Cardiac muscle cell (in vitro differentiated cells and primary cell): ENCODE measurements around the gene PLEKHH3. TPM values are rescaled to one million over a fixed set of nuclear protein-coding genes. Genes with fewer than 3 reads are reported as not detected.
A peak's percentile ranks its signal among the peaks of the same experiment; 100 is the strongest.

Source experiments
- DNase-seq, 2 donors: peaks; one replicate each; pipeline versions ENCODE4 v3.0.0 to v3.0.0-alpha.2; 2010 to 2017; ENCODE audit warnings: low read depth in 1 of 2, low spot score in 1 of 2
- H3K27ac ChIP-seq: fragments of 200-600 bp; sonication (generic); 2 replicates; pipeline ENCODE4 v1.5.1; 2016
- H3K27me3 ChIP-seq: fragments of 200-600 bp; sonication (generic); 2 replicates; pipeline ENCODE4 v1.6.0; 2016; ENCODE audit warnings: control low read depth
- H3K36me3 ChIP-seq: fragments of 200-600 bp; sonication (generic); 2 replicates; pipeline ENCODE4 v1.5.1; 2016; ENCODE audit warnings: control low read depth
- H3K4me1 ChIP-seq: fragments of 200-600 bp; sonication (generic); 2 replicates; pipeline ENCODE4 v1.8.1; 2017; ENCODE audit warnings: low read depth, mild to moderate bottlenecking, mixed run types
- H3K4me3 ChIP-seq: fragments of 200-600 bp; sonication (generic); 2 replicates; pipeline ENCODE4 v1.5.1; 2016; ENCODE audit warnings: mild to moderate bottlenecking
- H3K9me3 ChIP-seq: fragments of 200-600 bp; sonication (generic); 2 replicates; pipeline ENCODE4 v1.5.1; 2017; ENCODE audit warnings: low read depth, mild to moderate bottlenecking, control low read depth
- CTCF ChIP-seq: IDR thresholded peaks from 2 replicates; pipeline ENCODE4 v1.5.1; 2012; ENCODE audit warnings: low read depth, mild to moderate bottlenecking, low read length
- polyA plus RNA-seq: library from polyadenylated mRNA; unstranded; fragments of >200 nt; fragmentation: Nextera tagmentation; extraction: Ambion mirVana; gene quantifications from 2 replicates; pipeline ENCODE4 v1.2.1, GENCODE V29; 2016
- total RNA-seq: library from RNA; depleted of rRNA; stranded (reverse); fragments of >200 nt; gene quantifications from 2 replicates; pipeline ENCODE4 v1.2.3, GENCODE V29; 2016

PLEKHH3 gene
- total and polyA plus RNA-seq, 2 experiments from 2014 or later = 54.7 to 79.1 TPM

- no peak for TF ChIP-seq CTCF
- Histone ChIP-seq H3K4me3 (no peak overlapping the region), H3K4me1 (no peaks in the 10 kb centered on the region), H3K27me3 (no peaks in the 10 kb centered on the region), H3K27ac (no peak overlapping the region), H3K36me3 (peaks cover 11% of the 10 kb centered on the region), H3K9me3 (no peaks in the 10 kb centered on the region)
- DNase-seq = no peak
Measured at GRCh38 chr17:42686520-42687128, 9.8 kb upstream of the PLEKHH3 start.

GRCh38 chr17:42685831-42686230 is 9.0 kb upstream of the PLEKHH3 start:
- H3K36me3 ChIP-seq = peaks cover 11% of the 10 kb centered on the region
- H3K9me3 ChIP-seq = no peaks in the 10 kb centered on the region
- H3K4me3 ChIP-seq = no peak overlapping the region
- peaks cover under 1% of the 10 kb centered on the region for H3K4me1 ChIP-seq
- H3K27ac ChIP-seq = no peak overlapping the region
- no peaks in the 10 kb centered on the region for H3K27me3 ChIP-seq
- no peak for DNase-seq
- TF ChIP-seq CTCF = no peak

GRCh38 chr17:42684929-42685556 is 8.2 kb upstream of the PLEKHH3 start:
- TF ChIP-seq CTCF = no peak
- Histone ChIP-seq H3K9me3 (no peaks in the 10 kb centered on the region), H3K36me3 (peaks cover 11% of the 10 kb centered on the region), H3K4me3 (no peak overlapping the region), H3K4me1 (peaks cover 8% of the 10 kb centered on the region), H3K27ac (no peak overlapping the region), H3K27me3 (no peaks in the 10 kb centered on the region)
- DNase-seq = no peak

- Histone ChIP-seq H3K27ac (no peak overlapping the region), H3K36me3 (peaks cover 11% of the 10 kb centered on the region), H3K4me3 (peak overlapping the region; percentile 55), H3K27me3 (no peaks in the 10 kb centered on the region), H3K9me3 (no peaks in the 10 kb centered on the region), H3K4me1 (peaks cover 17% of the 10 kb centered on the region)
- TF ChIP-seq CTCF = no peak
- peak in 1 of 2 donors; percentile 41 for DNase-seq
Measured at GRCh38 chr17:42683407-42684034, 6.7 kb upstream of the PLEKHH3 start.

GRCh38 chr17:42682722-42683403 is 6.1 kb upstream of the PLEKHH3 start:
- Histone ChIP-seq H3K4me1 (peaks cover 17% of the 10 kb centered on the region), H3K27me3 (no peaks in the 10 kb centered on the region), H3K36me3 (peaks cover 8% of the 10 kb centered on the region), H3K9me3 (no peaks in the 10 kb centered on the region), H3K4me3 (peak overlapping the region; percentile 55), H3K27ac (peak overlapping the region; percentile 59)
- DNase-seq = peak; percentile 69 to 72
- TF ChIP-seq CTCF = no peak
